Activated CD4-positive, alpha-beta T cell treated with anti-CD3 and anti-CD28 coated beads, Interleukin-2, amount 50 U/mL, for 48 hours (primary cell): ENCODE data around the gene CENPP.

ENCODE experiments used
- DNase-seq, 2 experiments: peaks; one replicate each; pipeline ENCODE4 v3.0.0-alpha.2; 2020

The CENPP gene

DNA sequence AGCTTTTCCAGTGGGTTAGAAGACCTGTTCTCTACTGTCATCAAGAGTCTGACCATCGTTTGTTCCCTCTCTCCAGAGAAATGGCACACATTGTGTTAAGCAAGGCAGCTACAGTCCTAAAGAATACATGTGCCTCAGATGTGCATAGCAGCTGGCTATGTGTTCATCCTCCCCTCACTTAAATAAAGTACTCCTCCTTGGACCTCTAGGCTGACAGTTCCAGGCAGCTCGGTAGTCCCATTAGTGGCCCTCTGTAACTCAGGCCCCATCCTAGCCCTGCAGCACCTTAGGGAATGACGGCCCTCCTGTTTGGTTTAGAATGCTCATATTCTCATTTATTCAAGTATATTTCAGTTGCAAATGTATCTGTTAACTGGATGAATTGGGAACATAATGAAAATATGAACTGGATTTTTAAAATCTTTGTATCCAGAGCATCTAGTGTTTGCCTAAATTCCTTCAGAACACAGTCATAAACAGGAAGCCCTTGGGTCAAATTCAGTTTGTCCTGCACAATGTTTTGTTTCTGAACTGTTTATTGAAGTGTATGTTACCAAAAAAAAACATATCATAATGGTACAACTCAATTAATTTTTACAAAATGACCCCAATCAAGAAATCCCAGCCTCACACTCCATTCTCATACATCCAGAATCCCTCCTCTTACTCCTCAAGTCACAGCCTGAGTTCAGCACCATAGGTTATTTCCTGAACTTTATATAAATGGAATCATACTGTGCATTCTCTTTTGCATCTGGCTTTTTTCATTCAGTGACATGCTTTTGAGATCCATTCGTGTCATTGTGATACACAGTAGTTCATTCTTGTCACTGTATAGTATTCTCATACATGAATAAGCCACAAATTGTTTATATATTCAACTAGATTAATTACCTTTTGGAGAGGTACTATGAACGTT, 158.1 kb downstream of the CENPP start:
- no peak for DNase-seq

DNA sequence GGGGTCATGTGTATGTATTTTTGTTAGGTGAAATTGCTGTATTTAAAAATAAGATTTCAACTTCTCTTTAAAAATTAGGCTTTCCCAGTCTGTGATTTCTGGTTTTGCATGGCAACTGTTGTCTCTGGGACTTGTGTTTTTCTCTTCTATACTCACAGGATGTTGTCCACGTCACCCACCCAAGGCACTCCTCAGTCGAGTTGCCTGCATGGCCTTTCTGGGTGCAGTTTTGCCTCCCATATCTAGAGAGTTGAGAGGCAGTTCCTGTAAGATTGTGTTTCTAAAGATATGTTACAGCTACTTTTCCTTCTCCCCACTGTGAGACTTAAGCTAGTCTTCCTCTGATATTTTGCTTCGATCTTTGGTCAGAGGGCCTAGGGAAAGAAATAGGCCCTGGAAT, 158.8 kb downstream of the CENPP start:
- no peak for DNase-seq

DNA sequence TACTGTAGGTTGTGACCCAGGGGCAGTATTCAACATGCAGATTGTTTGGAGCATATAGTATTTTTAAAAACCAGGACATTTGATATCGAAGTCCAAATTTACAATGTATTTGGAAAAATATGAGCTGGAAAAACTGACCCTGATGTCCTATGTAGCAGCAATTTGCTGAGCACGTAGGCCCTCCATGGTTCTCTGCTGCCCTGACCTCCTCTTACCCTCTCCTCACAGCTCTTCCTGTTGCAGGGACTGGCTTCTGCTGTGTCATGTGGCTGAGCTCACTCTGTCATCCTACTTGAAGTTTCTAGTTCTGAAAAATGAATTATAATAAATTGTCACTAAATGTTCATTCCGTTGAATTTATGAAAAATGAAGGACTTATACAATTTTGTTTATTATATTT, 160.6 kb downstream of the CENPP start:
- no peak for DNase-seq

DNA sequence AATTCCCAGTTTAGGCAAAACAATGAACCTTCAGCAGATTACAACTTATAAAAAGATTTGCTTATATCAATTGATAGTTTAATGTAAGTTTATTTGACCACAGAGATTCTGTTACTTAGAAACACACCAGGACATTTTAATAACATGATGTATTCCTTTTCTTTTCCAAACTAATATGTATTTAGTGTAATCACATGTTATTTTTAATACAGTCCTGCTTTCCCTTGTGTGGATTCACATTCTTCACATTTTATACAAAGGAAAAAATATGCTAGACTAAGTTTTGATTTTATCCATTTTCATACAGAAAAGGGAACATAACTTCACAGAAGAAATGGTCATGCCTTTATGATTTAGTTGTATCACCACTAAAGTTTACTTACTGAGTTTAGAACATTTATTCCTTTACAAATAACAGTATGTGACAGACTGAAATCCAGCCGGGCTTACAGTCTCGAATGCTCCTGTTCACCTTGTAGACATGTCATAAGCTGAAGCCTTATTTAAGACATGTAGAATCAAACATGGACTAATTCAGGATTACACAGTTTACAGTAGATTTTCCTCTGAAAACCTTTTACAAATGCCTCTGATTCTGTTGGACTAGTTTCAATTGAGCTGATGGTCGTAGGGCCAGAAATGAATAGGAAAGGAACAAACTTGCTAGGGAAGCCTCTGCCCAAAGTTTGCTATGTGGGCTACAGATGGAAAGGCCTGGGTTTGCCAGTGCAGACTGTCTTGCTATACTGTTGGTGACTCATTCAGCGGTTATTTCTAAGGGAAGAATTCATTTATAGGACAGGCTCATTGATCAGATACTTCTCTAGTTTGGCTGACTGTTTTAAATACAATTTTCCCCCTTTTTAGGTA, 163.2 kb downstream of the CENPP start:
- no peak for DNase-seq

GRCh38 chr9:92492781-92493401, 167.1 kb downstream of the CENPP start:
- DNase-seq, result no peak

DNA sequence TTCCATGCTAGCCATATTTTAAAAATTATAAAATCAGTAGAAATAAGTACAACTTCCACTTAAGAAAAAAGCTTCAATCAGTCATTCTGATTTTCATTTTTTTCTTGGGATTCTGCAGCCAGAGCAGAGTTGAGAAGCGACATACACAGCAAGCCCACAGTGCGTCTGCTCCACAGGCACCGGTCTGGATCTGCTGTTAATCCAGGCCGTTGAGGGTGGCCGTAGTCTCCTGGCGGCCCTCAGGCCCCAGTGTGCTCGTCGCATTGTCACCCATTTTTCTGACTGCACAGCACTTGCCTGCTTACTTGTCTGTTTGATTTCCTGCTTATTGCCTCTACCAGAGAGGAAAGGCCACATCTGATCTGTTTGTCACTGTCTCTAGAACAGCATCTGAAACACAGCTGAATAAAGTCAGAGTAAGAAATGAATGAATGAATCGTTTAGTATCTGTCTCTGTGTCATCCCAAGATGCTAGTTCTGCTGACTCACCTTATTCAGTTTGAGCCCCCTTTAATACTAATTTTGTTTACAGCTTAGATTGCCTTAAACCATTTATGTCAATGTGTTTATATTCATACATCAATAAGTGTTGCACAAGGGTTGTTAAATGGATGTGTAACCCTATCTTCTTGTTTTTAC, 168.1 kb downstream of the CENPP start:
- DNase-seq, result no peak

DNA sequence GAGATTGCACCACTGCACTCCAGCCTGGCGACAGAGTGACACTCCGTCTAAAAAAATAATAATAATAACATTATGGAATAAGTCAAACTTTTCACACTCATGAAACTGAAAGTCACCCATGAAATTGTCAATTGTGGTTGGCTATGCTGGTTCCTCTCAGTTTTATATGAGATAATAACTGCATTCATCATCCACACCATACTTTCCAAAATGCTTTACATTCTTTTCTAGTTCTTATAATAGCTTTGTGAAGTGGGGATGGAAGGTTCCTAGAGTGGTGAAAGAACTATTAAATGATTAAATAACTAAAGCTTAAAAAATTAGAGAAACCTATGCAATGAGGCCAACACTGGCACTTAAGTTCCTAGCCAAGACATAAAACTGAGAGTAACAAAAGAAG, 169.1 kb downstream of the CENPP start:
- DNase-seq, result no peak

GRCh38 chr9:92496396-92497176, 170.8 kb downstream of the CENPP start:
- DNase-seq, result no peak

GRCh38 chr9:92499701-92500100, 173.9 kb downstream of the CENPP start:
- DNase-seq, result no peak

- no peak for DNase-seq
Measured at GRCh38 chr9:92500725-92501124, 175.0 kb downstream of the CENPP start.

GRCh38 chr9:92501671-92502393, 176.1 kb downstream of the CENPP start:
- peak in 1 of 2 experiments; percentile 11 for DNase-seq

DNA sequence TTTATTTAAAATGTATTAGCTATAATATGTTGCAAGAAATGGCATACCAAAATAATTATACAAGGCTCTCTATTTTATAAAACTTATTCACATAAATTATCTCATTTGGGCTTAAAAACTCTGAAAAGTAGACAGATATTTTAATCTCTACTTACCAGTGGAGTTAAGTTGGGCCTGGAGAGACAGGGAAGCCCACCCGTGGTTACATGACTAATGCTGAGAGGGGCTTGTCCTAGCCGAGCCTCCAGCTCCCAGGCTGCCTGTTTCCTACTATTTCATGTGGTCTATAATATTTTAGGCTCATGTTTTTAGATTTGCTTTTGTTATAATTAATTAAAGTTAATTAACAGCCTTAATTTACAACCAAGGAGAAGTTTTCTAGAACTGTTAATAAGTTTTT, 177.4 kb downstream of the CENPP start:
- DNase-seq, result no peak

- no peak for DNase-seq
Measured at GRCh38 chr9:92504881-92505280, 179.1 kb downstream of the CENPP start.

DNA sequence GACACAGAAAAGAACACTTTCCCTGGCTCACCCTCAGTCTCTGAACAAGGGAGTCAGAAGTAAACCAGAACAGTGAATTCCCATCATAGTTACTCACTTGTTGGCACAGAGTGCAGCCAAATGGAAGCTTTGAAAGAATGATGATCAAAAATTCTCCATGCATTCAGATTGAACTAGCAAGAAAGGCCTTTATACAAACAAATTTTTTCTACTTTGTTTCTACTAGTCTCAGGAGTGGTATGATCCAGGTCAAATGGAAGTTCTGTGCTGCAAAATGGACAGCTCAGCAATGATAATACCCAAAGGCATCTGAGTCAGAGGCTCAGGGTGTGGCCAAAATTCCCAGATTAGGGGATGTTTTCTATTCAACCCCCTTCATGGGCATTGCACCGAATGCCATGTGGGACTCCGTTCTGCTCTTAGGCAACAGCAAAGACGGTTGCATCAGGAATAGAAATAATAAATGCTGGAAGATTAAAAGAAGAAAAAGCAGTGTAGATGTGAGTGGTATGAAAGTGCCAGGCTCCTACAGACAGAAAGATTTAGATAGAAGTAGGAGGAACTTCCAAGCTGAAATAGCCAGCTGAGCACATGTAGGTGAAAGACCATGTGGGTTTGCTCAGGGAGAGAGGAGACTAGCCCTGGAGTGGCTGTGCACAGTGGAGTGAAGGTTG, 180.6 kb downstream of the CENPP start:
- DNase-seq, result no peak

DNA sequence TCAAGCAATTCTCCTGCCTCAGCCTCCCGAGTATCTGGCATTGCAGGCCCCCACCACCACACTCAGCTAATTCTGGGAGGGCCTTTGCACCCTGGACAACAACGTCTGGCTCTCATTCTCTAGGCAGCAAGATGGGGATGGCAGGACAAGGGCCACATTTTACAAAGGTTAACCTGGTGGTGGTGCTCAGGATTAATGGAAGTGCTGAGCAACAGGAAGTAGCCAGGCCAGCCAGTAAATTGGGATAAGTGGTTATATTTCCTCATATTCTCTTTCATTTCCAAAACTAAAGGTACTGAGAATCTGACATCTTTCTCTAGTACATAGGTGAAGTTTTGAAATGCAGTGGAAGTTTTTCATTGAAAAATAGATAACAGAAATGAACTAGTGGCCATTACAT, 181.3 kb downstream of the CENPP start:
- no peak for DNase-seq

- no peak for DNase-seq
Measured at GRCh38 chr9:92507496-92507895, 181.7 kb downstream of the CENPP start.

DNA sequence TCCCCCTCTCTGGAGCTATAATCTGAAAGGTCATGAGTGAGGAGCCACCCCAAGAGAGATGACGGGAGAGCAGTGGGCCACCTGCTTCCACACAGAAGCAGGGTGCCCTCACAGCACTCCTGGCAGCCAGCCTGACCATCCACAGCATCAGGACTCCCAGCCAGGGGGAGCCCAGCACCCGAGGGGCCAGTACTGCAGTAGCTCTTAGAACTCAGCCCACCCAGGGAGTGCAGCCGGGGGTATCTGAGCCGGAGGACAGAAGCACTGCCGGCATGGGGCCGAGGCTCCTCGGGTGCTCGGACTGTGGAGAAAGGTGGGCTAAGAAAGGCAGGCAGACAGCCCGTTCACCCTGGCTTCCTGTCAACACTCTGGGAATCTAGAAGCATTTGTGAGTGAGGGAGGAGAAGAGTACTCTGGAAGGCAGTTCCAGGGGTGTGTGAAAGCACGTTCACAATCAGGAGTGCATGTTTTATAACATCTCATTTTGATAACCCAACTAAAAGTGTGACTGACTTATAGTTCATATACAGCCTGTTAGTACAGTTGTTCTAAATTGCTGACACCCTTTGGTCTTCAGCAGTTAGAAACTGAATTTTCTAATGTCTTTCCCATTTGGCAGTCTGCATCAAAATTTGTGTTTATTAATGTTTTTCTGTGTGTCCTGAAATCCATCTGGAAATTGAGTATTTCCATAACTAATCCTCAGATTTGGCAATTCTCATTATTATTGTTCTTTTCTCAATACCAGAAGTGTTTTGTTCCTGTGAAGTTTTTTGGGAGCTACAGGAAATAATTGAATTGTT, 182.5 kb downstream of the CENPP start:
- DNase-seq, result no peak

DNA sequence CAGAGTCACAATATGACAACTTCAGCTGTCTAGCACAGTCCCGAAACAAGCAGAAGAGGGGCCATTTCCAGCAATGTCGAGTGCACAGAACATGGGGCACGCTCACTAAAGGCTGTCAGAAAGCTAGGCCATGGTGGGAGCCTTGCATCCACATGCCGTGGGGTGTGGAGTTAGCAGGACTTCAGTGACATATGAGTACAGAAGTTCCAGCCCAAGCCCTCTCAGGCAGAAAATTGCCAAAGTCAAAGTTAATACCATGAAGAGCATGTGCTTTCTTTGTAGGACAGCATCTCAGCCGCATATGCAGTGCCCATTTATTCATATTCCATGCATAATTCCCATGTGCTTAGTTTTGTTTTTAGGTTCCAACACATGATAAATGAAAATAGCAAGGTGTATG, 183.3 kb downstream of the CENPP start:
- no peak for DNase-seq

GRCh38 chr9:92510747-92511146, 185.0 kb downstream of the CENPP start:
- no peak for DNase-seq

DNA sequence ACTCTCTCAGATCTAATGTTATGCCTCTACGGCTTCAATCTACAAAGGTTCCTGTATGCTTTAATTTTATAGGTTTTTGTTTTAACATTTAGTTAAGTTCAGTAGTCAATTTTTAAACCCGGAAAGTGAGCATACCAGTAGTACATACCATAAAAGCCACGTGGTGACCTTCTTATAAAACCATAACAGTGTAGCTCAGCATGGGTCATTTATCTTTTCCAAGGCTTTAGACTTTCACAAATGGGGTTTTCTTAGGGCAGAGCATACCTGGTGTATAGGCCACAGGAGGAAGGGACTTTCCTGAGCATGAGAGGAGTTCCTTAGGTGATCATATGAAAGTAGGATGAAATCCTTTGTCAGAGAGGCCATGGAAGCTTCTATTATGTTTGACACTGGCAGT, 186.9 kb downstream of the CENPP start:
- DNase-seq, result no peak
